Measurements from ENCODE around the gene TMEM184B.

DNA sequence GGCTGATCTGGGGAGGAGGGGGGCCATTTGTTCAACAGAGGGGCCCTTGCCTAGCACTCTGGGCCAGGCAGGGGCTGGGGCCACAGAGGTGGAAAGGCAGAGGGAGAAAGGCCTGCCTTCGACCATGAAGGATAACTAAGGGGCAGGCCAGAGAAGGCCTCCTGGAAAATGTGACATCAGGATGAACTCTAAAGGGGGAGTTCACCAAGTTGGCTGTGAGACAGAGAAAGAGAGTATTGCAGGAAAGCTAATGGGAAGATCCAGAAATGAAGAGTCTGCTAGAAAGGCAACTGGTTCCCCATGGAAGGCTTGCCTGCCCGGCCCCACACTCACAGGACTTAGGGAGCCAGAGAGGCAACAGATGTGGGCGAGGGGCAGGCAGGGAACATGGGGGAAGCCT lies 28.1 kb upstream of the TMEM184B start:
- TF ChIP-seq, protein P1, sequence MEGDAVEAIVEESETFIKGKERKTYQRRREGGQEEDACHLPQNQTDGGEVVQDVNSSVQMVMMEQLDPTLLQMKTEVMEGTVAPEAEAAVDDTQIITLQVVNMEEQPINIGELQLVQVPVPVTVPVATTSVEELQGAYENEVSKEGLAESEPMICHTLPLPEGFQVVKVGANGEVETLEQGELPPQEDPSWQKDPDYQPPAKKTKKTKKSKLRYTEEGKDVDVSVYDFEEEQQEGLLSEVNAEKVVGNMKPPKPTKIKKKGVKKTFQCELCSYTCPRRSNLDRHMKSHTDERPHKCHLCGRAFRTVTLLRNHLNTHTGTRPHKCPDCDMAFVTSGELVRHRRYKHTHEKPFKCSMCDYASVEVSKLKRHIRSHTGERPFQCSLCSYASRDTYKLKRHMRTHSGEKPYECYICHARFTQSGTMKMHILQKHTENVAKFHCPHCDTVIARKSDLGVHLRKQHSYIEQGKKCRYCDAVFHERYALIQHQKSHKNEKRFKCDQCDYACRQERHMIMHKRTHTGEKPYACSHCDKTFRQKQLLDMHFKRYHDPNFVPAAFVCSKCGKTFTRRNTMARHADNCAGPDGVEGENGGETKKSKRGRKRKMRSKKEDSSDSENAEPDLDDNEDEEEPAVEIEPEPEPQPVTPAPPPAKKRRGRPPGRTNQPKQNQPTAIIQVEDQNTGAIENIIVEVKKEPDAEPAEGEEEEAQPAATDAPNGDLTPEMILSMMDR (conservative IDR thresholded peaks at IDR 0.05; ENCODE audit: low read depth in 2 of 2), result no peak
- no peak for TF ChIP-seq EZH2 (IDR thresholded peaks at IDR 0.05; ENCODE audit: low read depth, unreplicated experiment)

Measured in GM23338 (cell line).